DND-41 (cell line): ENCODE measurements around the gene ADSS1.
A peak's percentile ranks its signal among the peaks of the same experiment; 100 is the strongest.

Experiments used
- ATAC-seq: fragments of 200-7000 bp; cut with Tn5 transposase; 3 replicates; pipeline ENCODE4 v1.9.1; 2021; ENCODE audit warnings: low read depth; ENCODE audit not compliant: insufficient read depth
- DNase-seq: peaks from one replicate; pipeline ENCODE4 v3.0.0-alpha.2; 2020
- H2AFZ ChIP-seq: 2 replicates; pipeline ENCODE4 v1.6.0; 2012; ENCODE audit warnings: low read depth, low read length
- H3K27ac ChIP-seq: 2 replicates; pipeline ENCODE4 v1.5.1; 2012; ENCODE audit warnings: low read length, inconsistent platforms
- H3K27me3 ChIP-seq: fragments of 200-600 bp; sonication (generic); 2 replicates; pipeline ENCODE4 v1.6.0; 2012; ENCODE audit warnings: low read length, mild to moderate bottlenecking, inconsistent platforms; ENCODE audit not compliant: insufficient read depth, poor library complexity
- H3K36me3 ChIP-seq: 2 replicates; pipeline ENCODE4 v1.5.1; 2012; ENCODE audit warnings: low read length, inconsistent platforms; ENCODE audit not compliant: insufficient read depth
- H3K4me1 ChIP-seq: 2 replicates; pipeline ENCODE4 v1.5.1; 2012; ENCODE audit warnings: mild to moderate bottlenecking, low read length; ENCODE audit not compliant: insufficient read depth
- H3K4me2 ChIP-seq: 2 replicates; pipeline ENCODE4 v1.6.0; 2012; ENCODE audit warnings: mild to moderate bottlenecking, moderate library complexity, low read length, inconsistent platforms; ENCODE audit not compliant: insufficient read depth
- H3K4me3 ChIP-seq, 2 experiments: fragments of 200-600 bp in 1 of 2; shearing (Covaris generic) in 1 of 2; 2 replicates each; pipeline ENCODE4 v1.5.1; 2012 to 2016; ENCODE audit warnings: inconsistent platforms in 2 of 2, low read length in 2 of 2, mild to moderate bottlenecking in 2 of 2, low read depth in 1 of 2, moderate library complexity in 1 of 2
- H3K79me2 ChIP-seq: 2 replicates; pipeline ENCODE4 v1.6.0; 2012; ENCODE audit warnings: low read length, inconsistent platforms; ENCODE audit not compliant: insufficient read depth
- H3K9ac ChIP-seq: 2 replicates; pipeline ENCODE4 v1.6.0; 2012; ENCODE audit warnings: low read depth, mild to moderate bottlenecking, inconsistent platforms, low read length, moderate library complexity
- H3K9me3 ChIP-seq: 2 replicates; pipeline ENCODE4 v1.5.1; 2012; ENCODE audit warnings: low read length, moderate library complexity, mild to moderate bottlenecking, inconsistent platforms; ENCODE audit not compliant: insufficient read depth, severe bottlenecking
- H4K20me1 ChIP-seq: 2 replicates; pipeline ENCODE4 v1.6.0; 2012; ENCODE audit warnings: low read length; ENCODE audit not compliant: insufficient read depth
- CTCF ChIP-seq: IDR thresholded peaks from 2 replicates; pipeline ENCODE4 v1.5.1; 2012; ENCODE audit warnings: borderline replicate concordance, low read length, moderate library complexity, mild to moderate bottlenecking; ENCODE audit not compliant: poor library complexity, severe bottlenecking; ENCODE audit errors: extremely low read depth
- EZH2 ChIP-seq: IDR thresholded peaks from 3 replicates; pipeline ENCODE4 v1.6.1; 2012; ENCODE audit warnings: borderline replicate concordance, low read depth, mild to moderate bottlenecking, moderate library complexity, low read length, inconsistent platforms; ENCODE audit not compliant: severe bottlenecking

Gene ADSS1

DNA sequence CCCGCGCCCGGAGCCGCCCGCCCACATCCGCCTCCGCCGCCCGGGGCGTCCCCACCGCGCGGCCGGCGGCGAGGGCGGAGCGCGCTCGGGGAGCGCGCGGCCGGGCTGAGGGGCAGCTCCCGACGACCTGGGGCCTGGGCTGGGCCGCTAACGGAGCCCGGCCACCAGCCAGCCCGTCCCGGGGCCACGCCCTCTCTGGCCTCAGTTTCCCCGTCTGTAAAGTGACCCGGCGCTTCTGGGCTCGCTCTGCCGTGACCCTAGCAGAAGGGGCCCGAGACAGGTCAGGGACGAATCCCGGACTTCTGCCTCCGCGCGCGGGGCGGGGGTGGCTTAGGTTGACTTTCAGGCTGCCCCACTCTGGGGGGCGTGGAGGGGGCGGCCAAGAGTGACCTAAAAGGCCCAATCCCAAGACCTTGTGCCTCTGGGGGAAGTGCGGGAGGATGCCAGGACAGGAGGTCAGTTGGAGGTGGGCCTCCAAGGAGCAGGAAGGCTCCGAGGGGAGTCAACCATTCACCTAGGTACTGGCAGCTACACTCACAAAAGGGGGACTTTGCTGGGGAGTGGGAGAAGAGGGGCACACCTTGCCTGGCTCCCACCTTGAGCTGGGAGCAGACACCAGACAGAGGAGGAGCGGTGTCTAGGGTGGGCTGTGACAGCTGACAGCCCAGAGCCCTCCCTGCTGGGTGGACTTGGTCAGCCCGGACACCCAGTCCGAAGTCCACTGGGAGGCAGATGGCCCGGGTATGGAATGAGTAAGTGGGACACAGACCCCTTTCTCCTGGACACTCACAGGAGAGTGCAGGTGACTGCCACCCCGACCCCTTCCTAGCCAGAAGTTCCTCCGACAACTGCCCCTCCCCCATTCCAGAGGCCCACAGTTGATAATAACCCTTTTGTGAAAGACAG is 72.0 kb downstream of the ADSS1 start:
- peaks cover 43% of the 10 kb centered on the region for H3K79me2 ChIP-seq
- H3K36me3 ChIP-seq, result peaks cover 30% of the 10 kb centered on the region
- peaks cover 37% of the 10 kb centered on the region for H4K20me1 ChIP-seq
- H3K9ac ChIP-seq, result peak overlapping the region; percentile 85
- peak overlapping the region; percentile 79 for H2AFZ ChIP-seq
- H3K4me3 ChIP-seq, result peak overlapping the region; percentile 50 to 87; a peak in 3 of 4 replicates
- H3K4me1 ChIP-seq, result peaks cover 45% of the 10 kb centered on the region
- DNase-seq (peak; percentile 65), ATAC-seq (peak; percentile 64)
- H3K4me2 ChIP-seq, result peak overlapping the region; percentile 93
- TF ChIP-seq EZH2, result no peak
- TF ChIP-seq CTCF, result no peak
- H3K9me3 ChIP-seq, result no peaks in the 10 kb centered on the region
- H3K27me3 ChIP-seq, result no peaks in the 10 kb centered on the region
- H3K27ac ChIP-seq, result peak overlapping the region; percentile 70

DNA sequence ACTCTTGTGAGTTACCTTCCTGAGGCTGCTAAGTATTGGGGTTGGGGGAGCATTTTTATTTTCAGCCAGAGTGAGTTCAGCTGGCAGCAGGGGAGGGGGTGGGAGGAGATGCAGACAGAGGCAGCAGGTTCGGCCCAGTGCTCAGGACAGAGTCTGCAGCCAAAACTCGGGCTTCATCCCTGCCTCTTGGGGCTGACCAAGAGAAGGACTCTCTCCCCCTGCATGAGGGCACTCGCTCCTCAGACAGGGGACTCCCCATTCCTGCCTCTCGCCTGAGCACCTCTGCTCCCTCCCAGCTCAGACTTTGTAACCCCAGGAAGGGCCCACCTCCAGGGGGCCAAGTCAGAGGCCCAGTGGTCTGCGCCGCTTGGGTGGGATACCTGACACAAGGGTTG is 72.7 kb downstream of the ADSS1 start:
- ATAC-seq (no peak), DNase-seq (no peak)
- Histone ChIP-seq H3K36me3 (peaks cover 24% of the 10 kb centered on the region), H3K27me3 (no peaks in the 10 kb centered on the region), H2AFZ (no peak overlapping the region), H3K4me3 (no peak overlapping the region), H3K79me2 (peaks cover 40% of the 10 kb centered on the region), H3K4me1 (peaks cover 51% of the 10 kb centered on the region), H3K9ac (no peak overlapping the region), H4K20me1 (peaks cover 36% of the 10 kb centered on the region), H3K27ac (no peak overlapping the region), H3K9me3 (no peaks in the 10 kb centered on the region), H3K4me2 (peak overlapping the region; percentile 93; the same call in 1 of the 2 replicates)
- TF ChIP-seq CTCF (no peak), EZH2 (no peak)
